Psoas muscle (tissue), 8 donors: ENCODE data around the gene POLR2E. TPM values are rescaled to one million over a fixed set of nuclear protein-coding genes. Genes with fewer than 3 reads are reported as not detected.

Source experiments
- ATAC-seq, 4 donors: fragments of 200-7000 bp; cut with Tn5 transposase; one replicate each; pipeline ENCODE4 v1.9.1; 2020; ENCODE audit warnings: moderate library complexity in 3 of 4, mild to moderate bottlenecking in 2 of 4
- DNase-seq, 2 donors: peaks; one replicate each; pipeline ENCODE4 v3.0.0-alpha.2; 2020
- H3K27ac ChIP-seq: fragments of 200-600 bp; one replicate; pipeline ENCODE4 v1.8.0; 2022
- H3K27me3 ChIP-seq, 3 donors: fragments of 200-600 bp in 1 of 3; one replicate each; pipeline versions ENCODE4 v1.6.1 to v1.8.0; 2013 to 2022; ENCODE audit warnings: low read length in 2 of 3, mild to moderate bottlenecking in 2 of 3, moderate library complexity in 1 of 3; ENCODE audit not compliant: insufficient read depth in 3 of 3
- H3K36me3 ChIP-seq, 2 donors: fragments of 200-600 bp in 1 of 2; one replicate each; pipeline versions ENCODE4 v1.6.1 to v1.8.0; 2013 to 2022; ENCODE audit warnings: low read depth in 1 of 2, mild to moderate bottlenecking in 1 of 2, moderate library complexity in 1 of 2; ENCODE audit not compliant: insufficient read depth in 1 of 2
- H3K4me1 ChIP-seq: fragments of 200-600 bp; one replicate; pipeline ENCODE4 v1.8.0; 2022
- H3K4me3 ChIP-seq: fragments of 200-600 bp; one replicate; pipeline ENCODE4 v1.8.0; 2022; ENCODE audit warnings: mild to moderate bottlenecking
- H3K9me3 ChIP-seq: fragments of 200-600 bp; one replicate; pipeline ENCODE4 v1.8.0; 2022
- CTCF ChIP-seq: fragments of 200-600 bp; IDR thresholded peaks from one replicate; pipeline ENCODE4 v1.8.0; 2022; ENCODE audit warnings: antibody characterized with exemption
- WGBS, 3 donors: extraction: QIAGEN DNeasy Blood & Tissue Kit; methylation state at CpG; one replicate each; pipeline versions ENCODE4 v1.1.6 to v1.1.7; 2013; 5-methylcytosine and 5-hydroxymethylcytosine counted together
- intact Hi-C, 2 donors: fragments of 100-400 bp; cut with DNase I; formaldehyde crosslinking; loops; one replicate each; pipeline versions ENCODE4 v1.11.0 to v1.14.2; 2022
- polyA plus RNA-seq, 3 donors: library from polyadenylated mRNA; stranded (reverse); fragments of 200-250 nt; gene quantifications; one replicate each; pipeline ENCODE4 v1.2.3, GENCODE V29; 2013
- total RNA-seq, 4 donors: library from RNA; stranded (reverse); fragmentation: NEBNext Ultra II Directional in 2 of 4; extraction: Animal tissue kit (Norgen Biotek cat#: 25700) in 2 of 4; gene quantifications; one replicate each; pipeline versions ENCODE4 v1.2.1 to v1.2.4, GENCODE V29; 2021 to 2023
- donor health status: healthy with polysubstance abuse.
- donor health status: DM: no; HTN: no; CAD: no; lungs with moderate emphysema.
- donor health status: Bipolar disorder and iron deficiency.
- donor health status: healthy.
- donor health status: DM: yes; HTN: yes; CAD: no.
- donor health status: DM: no; HTN: no; CAD: no.
- donor health status: DM: no; HTN: no; CAD: no.
- donor health status: DM: yes; HTN: yes; CAD: no.

Gene POLR2E
- total and polyA plus RNA-seq, 7 donors = 133 to 243 (median 147) TPM

GRCh38 chr19:1097810-1098176, 2.6 kb upstream of the POLR2E start:
- peak in 1 of 2 donors; percentile 47 for DNase-seq
- ATAC-seq = no peak
- peaks cover 0 to 10% of the 10 kb centered on the region in 2 donors for H3K36me3 ChIP-seq
- H3K27ac ChIP-seq = peak overlapping the region; percentile 97
- H3K4me1 ChIP-seq = peaks cover 31% of the 10 kb centered on the region
- TF ChIP-seq CTCF = no peak
- H3K4me3 ChIP-seq = no peak overlapping the region
- H3K9me3 ChIP-seq = no peaks in the 10 kb centered on the region
- intact Hi-C loops = no loop called here
- H3K27me3 ChIP-seq = no peaks in the 10 kb centered on the region
- 86 to 91% (median 87%) methylated on average over 7 of the region's 7 CpGs for WGBS, 3 donors

- Histone ChIP-seq H3K4me3 (peak overlapping the region; percentile 78), H3K27me3 (no peaks in the 10 kb centered on the region), H3K36me3 (peaks cover 0 to 41% of the 10 kb centered on the region in 2 donors), H3K4me1 (peaks cover 15% of the 10 kb centered on the region), H3K9me3 (no peaks in the 10 kb centered on the region), H3K27ac (peak overlapping the region; percentile 73)
- TF ChIP-seq CTCF = no peak
- 0 to 1% (median 1%) methylated on average over 15 to 19 of the region's 19 CpGs for whole genome bisulfite sequencing, 3 donors
- DNase-seq (peak in 1 of 2 donors; percentile 53), ATAC-seq (peak in 1 of 4 donors; percentile 1)
- intact Hi-C loops = loop anchor here (5.0 kb wide), 1 partner anchor 52 kb away; the partner anchor contains the start of gene ABCA7 (in 2 of the 2)
These were observed 559 bp downstream of the POLR2E start for GRCh38 chr19:1094655-1094977.

- ATAC-seq = peak in 1 of 4 donors; percentile 13
- Histone ChIP-seq H3K9me3 (no peaks in the 10 kb centered on the region), H3K36me3 (peaks cover 0 to 47% of the 10 kb centered on the region in 2 donors), H3K4me1 (peaks cover 15% of the 10 kb centered on the region), H3K4me3 (peak overlapping the region; percentile 78), H3K27me3 (no peaks in the 10 kb centered on the region), H3K27ac (peak overlapping the region; percentile 73)
- 54 to 58% (median 55%) methylated on average over 32 of the region's 32 CpGs for WGBS, 3 donors
- intact Hi-C loops = loop anchor here (5.0 kb wide), 1 partner anchor 52 kb away; the partner anchor contains the start of gene ABCA7 (in 2 of the 2)
- TF ChIP-seq CTCF = no peak
- DNase-seq = peak in 1 of 2 donors; percentile 57
These were observed 1.2 kb downstream of the POLR2E start for GRCh38 chr19:1093811-1094553.

- Histone ChIP-seq H3K36me3 (peaks cover under 1 to 54% of the 10 kb centered on the region in 2 donors), H3K27me3 (no peaks in the 10 kb centered on the region), H3K4me3 (peak overlapping the region; percentile 78), H3K4me1 (peaks cover 15% of the 10 kb centered on the region), H3K27ac (no peak overlapping the region), H3K9me3 (no peaks in the 10 kb centered on the region)
- WGBS, 3 donors = 79 to 85% (median 80%) methylated on average over 13 to 15 of the region's 15 CpGs
- intact Hi-C loops = loop anchor here (5.0 kb wide), 1 partner anchor 51 kb away; the partner anchor contains the start of gene ABCA7 (in 2 of the 2)
- no peak for ATAC-seq
- DNase-seq = no peak
- no peak for TF ChIP-seq CTCF
These were observed 1.8 kb downstream of the POLR2E start for GRCh38 chr19:1093330-1093729.
